HG03565 (cell line): Measurements from ENCODE around the gene PTH.

Experiments used
- ATAC-seq: cut with Tn5 transposase; IDR thresholded peaks from one replicate; pipeline ENCODE4 v1.9.1; 2021; ENCODE audit warnings: mild to moderate bottlenecking, moderate library complexity; ENCODE audit not compliant: unreplicated experiment

PTH gene

GRCh38 chr11:13449522-13449921 is 46.3 kb downstream of the PTH start:
- ATAC-seq = no peak

GRCh38 chr11:13448876-13449275 is 46.9 kb downstream of the PTH start:
- no peak for ATAC-seq

GRCh38 chr11:13446444-13446843 is 49.4 kb downstream of the PTH start:
- ATAC-seq = no peak

GRCh38 chr11:13445588-13445987 is 50.2 kb downstream of the PTH start:
- no peak for ATAC-seq
